Jurkat, Clone E6-1 (cell line): ENCODE data around the gene C1QTNF5. TPM values are rescaled to one million over a fixed set of nuclear protein-coding genes. Genes with fewer than 3 reads are reported as not detected.
"Not testable (repeated sequence)": the region's sequence is repeated elsewhere in the genome, so short reads cannot be mapped to it uniquely, and the experiment has no call there.

Experiments used
- DNase-seq: peaks from one replicate; pipeline ENCODE4 v3.0.0-alpha.2; 2011; ENCODE audit warnings: low read depth, low spot score
- H3K4me3 ChIP-seq: 2 replicates; pipeline ENCODE4 v1.5.1; 2011; ENCODE audit warnings: mild to moderate bottlenecking, low read length, control low read depth, moderate library complexity
- polyA plus RNA-seq: library from polyadenylated mRNA; unstranded; fragments of >200 nt; gene quantifications from one replicate; pipeline ENCODE4 v1.2.1, GENCODE V29; 2012; ENCODE audit warnings: missing spikeins; ENCODE audit not compliant: insufficient read length, insufficient read depth

The C1QTNF5 gene, protein sequence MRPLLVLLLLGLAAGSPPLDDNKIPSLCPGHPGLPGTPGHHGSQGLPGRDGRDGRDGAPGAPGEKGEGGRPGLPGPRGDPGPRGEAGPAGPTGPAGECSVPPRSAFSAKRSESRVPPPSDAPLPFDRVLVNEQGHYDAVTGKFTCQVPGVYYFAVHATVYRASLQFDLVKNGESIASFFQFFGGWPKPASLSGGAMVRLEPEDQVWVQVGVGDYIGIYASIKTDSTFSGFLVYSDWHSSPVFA
- polyA plus RNA-seq = not detected

DNA sequence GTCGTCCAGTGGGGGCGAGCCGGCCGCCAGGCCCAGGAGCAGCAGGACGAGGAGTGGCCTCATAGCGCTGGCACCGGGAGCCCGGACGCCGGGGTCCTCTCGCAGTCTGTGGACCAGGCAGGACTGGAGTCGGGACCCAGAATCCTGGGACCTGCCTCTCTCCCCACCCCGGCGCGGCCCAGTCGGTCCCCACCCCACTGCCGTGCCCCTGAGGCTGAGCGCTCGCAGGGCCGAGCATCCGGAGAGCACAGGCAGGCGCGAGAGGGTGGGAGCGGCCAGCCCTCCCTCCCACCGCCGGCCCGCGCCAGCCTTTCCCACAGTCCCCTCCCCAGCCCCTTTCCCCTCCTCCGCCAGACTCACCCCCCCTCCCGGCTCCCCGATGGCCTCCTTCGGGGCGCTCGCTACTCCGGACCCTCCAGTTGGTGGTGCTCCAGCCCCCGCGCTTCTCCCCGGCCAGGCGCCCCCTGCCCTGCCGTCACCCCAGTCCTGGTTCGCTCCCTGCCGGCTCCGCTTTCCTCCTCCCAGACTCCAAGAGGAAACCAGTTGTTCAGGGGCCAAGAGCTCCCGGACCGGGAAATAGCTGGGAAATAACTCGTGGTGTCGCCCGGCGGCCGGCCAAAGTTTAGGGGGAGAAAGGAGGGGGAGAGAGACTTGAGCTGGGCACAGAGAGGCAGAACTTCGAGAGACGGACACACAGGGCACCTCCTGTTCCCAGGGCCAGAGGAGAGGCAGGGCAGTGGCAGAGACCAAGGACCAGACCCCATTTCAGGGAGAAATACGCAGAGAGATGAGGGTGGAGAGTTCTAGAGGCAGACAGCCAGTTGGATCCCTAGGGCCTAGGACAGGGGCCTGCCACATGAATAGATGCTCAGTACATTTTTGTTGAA lies at the start of gene C1QTNF5:
Gene C1QTNF5, minus strand, starts transcription at position 549 of the 887 bp plus-strand sequence. Its CDS starts 486 bp downstream, at position 63.
- no peak for DNase-seq

DNA sequence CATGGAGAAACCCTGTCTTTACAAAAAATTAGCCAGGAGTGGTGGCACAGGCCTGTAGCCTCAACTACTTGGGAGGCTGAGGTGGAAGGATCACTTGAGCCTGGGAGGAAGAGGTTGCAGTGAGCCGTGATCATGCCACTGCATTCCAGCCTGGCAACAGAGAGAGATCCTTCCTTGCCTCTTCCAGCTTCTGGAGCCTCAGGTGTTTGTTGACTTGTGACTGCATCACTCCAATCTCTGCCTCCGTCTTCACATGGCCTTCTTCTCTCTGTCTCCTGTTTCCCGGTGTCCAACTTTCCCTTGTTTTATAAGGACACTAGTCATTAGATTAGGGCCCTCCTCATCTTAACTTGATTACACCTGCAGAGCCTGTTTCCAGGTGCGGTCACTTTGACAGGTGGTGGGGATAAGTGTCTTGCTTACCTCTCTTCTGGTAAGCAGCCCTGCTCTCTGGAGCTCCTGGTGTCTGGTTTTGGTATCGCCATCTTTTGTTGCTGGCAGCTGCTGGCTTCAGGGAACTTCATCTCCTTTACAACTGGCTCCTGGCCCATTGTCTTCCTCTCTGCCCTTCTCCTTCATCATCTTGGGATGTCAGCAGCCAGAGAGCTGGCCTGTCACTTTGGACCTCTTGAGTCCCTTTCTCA lies 49.0 kb upstream of the C1QTNF5 start:
- no peak for DNase-seq
- no peak overlapping the region for H3K4me3 ChIP-seq

More for the DNA sequence above, at the start of gene C1QTNF5:
- H3K4me3 ChIP-seq = no peak within 1 kb of the TSS

DNA sequence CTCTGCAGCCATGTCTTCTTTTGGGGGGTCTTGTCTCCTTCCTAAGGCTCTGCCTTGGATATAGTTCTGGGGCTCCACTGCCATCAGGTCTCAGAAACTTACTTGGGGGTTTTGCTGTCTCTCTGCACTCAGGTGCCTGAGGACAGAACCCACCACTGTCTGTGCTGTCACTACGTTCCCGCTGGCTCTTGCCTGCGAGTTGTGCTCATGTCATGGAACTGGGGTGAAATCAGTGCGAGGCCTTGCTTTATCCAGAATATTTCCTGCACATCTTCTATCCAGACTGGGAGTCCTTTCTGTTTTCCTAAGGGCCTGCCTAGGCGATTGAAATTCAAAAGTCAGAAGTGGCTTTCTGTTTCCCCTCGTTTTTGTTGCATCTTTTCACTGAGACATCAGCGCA lies 47.4 kb upstream of the C1QTNF5 start:
- H3K4me3 ChIP-seq = no peak overlapping the region

DNA sequence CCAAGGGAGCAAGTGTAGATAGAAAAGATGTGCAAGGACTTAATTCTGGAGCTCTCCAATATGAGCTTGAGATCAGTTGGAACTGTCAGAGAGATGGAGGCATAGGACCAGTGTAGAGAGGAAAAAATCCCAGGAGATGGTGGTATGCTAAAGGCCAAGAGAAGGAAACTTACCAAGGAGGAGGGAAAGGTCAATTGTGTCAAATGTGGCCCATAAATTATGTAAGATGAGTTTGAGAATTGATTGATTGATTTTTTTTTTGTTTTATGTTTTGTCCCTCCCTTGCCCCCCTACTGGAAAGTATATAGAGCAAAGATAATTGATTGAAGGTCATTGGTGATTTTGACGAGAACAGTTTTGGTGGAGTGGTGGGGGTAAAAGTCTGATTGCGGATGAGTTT lies 43.6 kb upstream of the C1QTNF5 start:
- no peak overlapping the region for H3K4me3 ChIP-seq
- no peak for DNase-seq

More for the DNA sequence above, 47.4 kb upstream of the C1QTNF5 start:
- no peak for DNase-seq

DNA sequence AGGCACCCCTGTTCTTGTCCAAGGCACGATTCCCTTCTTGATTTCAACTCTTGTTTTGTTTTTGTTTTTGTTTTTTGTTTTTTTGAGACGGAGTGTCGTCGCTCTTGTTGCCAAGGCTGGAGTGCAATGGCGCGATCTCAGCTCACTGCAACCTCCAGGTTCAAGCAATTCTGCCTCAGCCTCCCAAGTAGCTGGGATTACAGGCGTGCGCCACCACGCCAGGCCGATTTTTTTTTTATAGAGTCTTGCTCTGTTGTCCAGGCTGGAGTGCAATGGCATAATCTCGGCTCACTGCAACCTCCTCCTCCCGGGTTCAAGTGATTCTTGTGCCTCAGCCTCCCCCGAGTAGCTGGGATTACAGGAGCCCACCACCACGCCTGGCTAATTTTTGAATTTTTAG lies 41.8 kb upstream of the C1QTNF5 start:
- not testable (repeated sequence) for DNase-seq, H3K4me3 ChIP-seq

DNA sequence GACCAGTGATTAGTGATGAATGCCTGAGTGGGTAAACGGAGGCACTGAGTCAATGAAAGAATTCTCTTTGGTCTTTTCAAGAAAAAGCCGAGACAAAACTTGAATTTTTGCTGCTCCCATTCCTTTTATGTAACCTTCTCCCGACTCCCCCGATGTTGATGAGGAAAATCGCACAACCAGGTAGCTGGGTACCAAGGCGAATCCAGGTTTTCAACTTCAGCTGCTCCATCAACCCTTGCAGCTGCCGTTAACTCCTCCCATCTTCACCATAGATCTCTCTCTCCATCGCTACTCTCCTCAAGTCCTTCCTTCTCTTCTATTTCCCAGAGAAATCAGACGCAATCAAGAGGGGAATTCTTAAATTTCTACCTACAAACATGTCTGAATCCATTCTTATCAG lies 41.4 kb upstream of the C1QTNF5 start:
- H3K4me3 ChIP-seq = peak overlapping the region; percentile 75
- DNase-seq = no peak

DNA sequence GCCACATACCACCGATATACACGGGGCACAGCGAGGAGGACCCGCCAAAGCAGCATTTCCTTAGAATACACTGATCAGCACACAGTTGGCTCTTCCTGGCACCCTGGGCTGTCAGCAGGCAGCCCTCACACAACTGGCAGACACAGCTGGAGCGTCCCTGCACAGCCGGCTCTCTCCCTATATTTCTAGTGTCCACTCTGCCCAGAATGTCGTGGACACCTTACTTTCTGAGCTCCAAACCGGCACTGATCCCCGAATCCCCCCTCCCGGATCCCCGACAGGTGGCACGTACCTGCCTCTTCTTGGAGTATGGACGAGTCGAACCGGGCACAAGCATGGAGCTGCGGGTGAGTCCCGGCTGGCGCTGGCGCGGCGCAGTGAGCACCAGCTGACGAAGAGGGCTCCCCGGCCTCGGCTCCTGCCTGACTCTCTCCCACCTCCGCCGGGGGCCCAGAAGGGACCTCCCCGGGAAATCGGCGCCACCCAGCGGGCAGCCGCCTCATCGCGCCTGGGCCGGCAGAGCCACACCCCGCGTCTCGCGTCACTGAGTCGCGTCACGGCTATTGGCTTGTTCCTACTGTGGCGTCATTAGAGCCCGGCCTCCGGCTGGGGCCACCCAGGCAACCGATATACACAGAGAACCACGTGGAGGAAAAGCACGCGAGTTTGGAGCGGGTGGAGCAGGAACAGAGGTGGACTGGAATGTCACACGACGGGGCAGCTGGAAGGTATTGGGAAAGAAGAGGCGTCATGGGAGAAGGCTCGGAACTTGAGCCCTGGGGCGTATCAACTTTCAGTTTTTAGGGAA lies 40.7 kb upstream of the C1QTNF5 start, which contains the start of gene USP2:
Gene USP2, minus strand, starts transcription at position 510 of the 808 bp plus-strand sequence. CDS start 8,210 bp downstream, outside the sequence.
- H3K4me3 ChIP-seq = peak within 1 kb of the TSS; percentile 75
- DNase-seq = peak; percentile 89

DNA sequence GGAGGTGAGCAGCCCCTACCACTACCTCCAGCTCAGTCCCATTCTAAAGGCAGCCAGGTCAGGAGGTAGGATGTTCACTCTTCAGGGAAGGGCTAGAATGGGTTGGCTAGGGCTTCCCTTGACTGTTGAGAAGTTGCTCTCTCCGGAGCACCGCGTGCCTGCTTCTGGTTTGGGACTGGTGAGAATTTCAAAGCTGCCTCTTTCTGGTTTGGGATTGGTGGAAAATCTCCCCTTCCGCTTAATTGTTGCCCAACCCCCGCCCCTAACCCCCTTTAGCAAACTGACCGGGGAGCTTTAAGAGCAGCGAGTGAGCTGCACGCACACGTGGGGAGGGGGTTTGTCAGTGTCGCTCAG lies 40.1 kb upstream of the C1QTNF5 start:
- H3K4me3 ChIP-seq = peak overlapping the region; percentile 75
- DNase-seq = peak; percentile 37

DNA sequence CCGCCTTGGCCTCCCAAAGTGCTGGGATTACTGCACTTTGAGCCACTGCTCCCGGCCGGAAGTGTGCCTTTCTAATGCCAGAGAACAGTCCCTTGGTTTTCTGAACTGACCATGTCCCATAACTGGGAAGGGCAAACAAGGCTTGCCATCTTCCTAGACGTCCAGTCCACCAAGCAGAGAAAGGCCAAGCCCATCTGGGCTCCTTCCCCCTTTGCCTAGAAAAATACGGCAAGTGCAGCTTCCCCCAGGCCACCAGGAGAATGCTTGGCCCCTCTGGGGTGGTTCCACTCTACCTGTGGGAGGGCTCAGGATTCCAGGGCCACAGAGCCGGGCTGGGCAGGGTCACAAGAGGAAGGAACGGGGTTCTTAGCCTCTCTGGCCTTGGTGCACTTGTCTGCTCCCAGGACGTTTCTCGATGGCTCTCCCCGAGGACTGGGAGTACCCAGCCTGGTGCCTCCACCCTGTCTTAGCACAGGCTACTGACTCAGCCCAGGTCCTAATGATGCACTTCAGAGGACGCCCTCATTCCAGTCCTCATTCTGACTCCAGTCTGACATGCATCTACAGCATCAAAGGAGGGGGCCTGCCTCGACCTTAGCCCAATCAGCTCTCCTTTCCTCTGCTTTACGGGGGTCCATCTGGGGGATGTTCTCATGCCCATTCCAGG lies 39.6 kb upstream of the C1QTNF5 start:
- H3K4me3 ChIP-seq = peak overlapping the region; percentile 75
- no peak for DNase-seq

DNA sequence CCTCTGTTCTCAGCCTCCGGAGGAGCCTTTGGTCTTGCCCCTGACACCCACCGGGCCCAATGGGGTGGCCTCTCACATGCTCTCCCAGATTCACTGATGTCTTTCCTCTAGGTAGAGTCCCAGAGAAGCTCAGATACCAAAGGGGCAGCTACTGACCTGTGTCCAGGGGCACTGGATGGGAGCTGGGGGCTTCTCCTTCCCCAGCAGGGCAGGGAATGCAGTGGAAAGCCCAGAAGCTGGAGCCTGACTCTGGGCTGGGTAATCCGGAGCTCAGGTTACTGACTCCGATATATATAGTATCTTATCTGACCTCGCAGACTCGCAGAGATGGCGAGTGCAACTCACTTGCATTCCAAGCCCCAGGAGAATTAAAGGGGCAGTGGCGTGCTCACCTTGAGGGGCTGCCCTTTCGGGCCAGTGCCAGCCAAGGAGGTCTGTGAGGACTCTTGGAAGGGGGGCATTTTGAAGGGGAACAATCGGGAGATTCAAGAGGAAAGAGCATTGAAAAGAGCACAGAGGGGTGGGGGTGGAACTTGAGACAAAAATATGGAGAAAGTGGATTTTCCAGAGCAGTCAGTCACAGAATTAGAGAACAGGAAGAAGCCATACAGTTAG lies 38.3 kb upstream of the C1QTNF5 start:
- DNase-seq = no peak
- no peak overlapping the region for H3K4me3 ChIP-seq

DNA sequence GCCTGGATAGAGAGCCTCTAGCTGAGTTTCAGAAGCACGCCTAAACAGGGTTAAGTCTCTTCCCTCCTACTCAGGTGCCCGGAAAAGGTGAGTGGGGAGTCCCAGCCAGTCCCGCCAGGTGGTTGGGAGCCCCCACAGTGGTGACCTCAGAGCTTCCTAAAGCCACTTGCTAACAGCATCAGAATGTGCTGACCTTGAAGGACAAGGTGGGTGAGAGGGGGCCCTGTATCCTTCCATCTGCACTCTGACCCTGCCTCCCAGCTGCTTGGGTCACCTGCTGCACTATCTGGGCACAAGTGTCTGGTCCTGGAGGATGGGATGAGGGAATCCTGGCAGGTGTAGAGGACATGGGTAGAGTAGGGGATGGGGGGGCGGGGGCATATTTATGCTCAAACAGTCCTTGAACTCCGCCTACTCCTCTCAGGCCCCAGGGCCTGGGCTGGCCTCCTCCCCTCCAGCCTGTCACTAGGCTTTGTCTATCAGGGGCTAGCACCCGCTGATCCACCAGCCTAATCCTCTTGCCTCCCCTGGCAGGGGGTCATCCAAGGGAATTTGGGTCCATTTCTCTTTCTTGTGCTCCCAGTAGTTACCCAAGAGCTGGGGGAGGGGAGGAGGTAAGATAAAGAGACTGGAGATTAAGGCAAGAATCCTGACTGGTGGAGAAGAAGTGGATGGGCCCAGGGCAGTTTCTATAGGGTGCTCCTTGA lies 37.4 kb upstream of the C1QTNF5 start:
- no peak overlapping the region for H3K4me3 ChIP-seq
- DNase-seq = no peak

DNA sequence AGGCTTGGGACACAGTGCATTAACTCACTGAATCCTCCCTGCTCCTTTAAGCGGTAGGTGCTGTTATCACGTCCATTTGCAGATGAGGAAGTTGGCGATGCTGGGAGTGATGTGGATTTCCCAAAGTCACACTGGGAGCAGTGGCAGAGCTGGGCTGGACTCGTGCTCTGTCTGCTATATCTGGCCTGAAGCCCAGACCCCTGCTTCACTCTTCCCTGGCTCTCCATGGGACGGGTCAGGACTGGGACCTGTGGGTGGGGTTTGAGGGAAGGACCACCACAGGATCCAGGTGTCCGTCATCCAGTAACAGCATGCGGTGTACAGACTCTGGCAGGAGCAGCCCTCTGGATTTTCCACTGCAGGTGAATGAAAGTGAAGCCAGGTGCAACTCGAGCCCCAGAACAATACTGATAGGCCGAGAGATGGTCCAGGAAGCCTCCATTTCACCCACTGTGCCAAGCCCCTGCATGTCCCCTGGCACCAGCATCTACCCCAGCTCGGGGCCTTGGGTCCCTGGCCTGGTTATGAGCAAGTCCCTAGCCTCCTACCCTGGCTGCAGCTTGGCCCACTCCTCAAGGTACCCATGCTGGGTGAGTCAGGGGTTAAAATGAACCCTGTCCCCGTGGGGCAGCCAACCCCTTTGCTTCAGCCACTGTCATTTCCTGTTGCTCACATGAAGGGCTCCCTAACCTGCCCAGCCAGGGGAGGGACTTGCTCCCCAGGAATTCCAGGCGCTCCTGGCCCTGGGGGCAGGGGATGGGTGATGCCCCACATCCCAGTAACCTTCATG lies 36.6 kb upstream of the C1QTNF5 start:
- no peak for DNase-seq
- no peak overlapping the region for H3K4me3 ChIP-seq

DNA sequence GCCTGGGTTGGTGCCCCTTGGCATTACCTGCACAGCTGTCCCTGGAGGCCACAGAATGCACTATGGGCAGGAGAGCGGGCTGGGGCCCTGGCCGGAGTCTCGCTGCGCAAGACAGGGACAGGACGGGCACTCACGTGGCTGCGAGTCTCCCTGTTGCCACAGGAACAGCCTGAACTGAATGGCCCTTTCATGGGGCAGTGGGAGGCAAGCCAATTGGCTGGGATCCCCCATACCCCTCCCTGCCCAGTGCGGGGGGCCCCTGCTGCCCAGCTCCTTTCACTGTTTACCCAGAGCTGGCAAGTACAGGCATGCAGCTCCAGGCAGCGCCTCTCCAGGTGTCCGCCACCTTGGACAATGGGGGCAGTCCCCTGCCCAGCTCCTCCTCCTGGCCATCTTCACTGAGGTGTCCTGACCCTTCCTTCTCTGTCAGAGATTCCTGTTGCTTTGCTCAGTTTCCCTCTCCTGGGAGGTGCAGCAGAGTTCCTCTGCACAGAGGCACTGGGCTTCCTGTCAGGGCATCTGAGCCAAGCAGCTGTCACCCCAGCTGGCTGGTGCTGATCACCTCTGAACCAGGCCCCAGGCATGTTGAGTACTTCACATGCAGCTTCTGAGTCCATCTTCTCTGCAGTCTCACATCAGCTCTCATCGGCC lies 35.6 kb upstream of the C1QTNF5 start:
- no peak for DNase-seq

DNA sequence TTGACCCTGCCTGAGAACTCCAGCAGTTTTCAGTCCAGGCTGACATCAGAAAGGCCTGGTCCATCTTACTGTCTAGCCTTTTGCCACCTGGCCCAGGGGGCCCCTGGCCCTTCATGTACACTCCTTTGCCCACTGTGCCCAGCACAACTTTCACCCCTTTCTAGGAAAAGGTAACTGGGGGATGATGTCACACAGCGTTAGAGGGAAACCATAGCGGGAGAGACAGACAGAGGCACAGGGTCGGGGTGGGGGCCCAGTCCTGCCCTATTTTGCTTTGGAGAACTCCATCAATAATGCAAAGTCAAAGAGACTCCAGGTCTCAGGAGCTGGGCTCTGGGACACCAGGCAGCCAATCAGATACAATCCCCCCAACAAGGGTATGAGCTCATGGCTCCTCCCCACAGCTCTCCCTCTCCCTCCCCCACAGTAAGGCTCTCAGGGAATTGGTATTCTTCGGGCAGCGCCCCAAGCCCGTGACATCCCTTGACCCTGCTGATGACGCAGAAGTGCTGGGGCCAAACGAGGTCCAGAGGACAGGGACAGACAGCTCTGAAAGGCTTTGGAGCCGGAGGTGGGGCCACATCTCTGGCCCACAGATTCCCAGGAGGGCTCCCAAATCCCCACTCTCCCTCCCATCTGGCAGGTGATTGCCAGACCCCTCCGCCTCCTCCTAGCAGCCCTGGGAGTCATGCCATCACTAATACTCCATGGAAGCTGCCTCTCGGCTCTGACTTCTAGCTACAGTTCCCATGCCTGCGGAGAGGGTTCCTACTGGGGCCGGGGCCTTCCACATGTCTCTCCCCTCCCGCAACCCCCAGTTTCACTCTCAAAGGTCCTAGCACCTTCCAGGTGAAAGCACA lies 34.9 kb upstream of the C1QTNF5 start:
- no peak overlapping the region for H3K4me3 ChIP-seq

More for the DNA sequence above, 35.6 kb upstream of the C1QTNF5 start:
- no peak overlapping the region for H3K4me3 ChIP-seq

DNA sequence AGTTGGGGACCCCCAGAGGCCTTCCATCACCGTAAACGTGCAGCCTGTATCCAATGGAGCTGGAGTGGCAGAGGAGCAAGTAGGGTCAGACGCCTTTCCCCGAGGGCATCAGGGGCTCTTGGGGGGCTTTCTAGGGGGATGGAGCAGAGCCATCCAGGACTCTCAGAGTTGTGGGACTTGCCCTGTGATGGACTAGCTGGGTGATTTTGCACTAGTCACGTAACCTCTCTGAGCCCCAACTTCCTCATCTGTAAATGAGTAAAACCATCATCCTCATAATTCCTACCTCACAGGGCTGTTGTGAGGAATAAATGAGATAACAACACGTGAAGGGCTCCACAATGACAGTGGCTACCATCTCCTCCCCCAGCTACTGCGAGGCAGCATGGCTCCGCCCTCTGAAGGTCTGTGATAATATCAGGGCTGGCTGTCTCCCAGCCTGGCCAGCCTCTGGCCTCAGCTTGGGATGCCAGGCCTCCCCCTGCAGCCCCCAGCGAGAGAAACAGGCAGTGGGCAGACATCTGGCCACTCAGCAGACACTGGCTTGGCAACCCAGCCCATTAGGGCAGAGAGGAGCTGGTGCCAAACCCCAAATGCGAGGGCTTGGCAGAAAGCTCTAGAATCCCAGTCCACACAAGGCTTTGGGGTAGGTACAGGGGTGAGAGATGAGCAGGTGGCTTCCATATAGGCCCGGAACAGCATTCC lies 34.1 kb upstream of the C1QTNF5 start:
- no peak for DNase-seq
- H3K4me3 ChIP-seq = no peak overlapping the region

More for the DNA sequence above, 34.9 kb upstream of the C1QTNF5 start:
- DNase-seq = no peak
